ENCODE data around the gene PPP1R11. TPM values are rescaled to one million over a fixed set of nuclear protein-coding genes. Genes with fewer than 3 reads are reported as not detected.
A peak's percentile ranks its signal among the peaks of the same experiment; 100 is the strongest.

PPP1R11 gene
- total and polyA plus RNA-seq, 9 of the 15 experiments (the other 6 are each of a cell fraction or from before 2014, with no cell fraction given): 17.8 to 94.8 (median 44.6) TPM

DNA sequence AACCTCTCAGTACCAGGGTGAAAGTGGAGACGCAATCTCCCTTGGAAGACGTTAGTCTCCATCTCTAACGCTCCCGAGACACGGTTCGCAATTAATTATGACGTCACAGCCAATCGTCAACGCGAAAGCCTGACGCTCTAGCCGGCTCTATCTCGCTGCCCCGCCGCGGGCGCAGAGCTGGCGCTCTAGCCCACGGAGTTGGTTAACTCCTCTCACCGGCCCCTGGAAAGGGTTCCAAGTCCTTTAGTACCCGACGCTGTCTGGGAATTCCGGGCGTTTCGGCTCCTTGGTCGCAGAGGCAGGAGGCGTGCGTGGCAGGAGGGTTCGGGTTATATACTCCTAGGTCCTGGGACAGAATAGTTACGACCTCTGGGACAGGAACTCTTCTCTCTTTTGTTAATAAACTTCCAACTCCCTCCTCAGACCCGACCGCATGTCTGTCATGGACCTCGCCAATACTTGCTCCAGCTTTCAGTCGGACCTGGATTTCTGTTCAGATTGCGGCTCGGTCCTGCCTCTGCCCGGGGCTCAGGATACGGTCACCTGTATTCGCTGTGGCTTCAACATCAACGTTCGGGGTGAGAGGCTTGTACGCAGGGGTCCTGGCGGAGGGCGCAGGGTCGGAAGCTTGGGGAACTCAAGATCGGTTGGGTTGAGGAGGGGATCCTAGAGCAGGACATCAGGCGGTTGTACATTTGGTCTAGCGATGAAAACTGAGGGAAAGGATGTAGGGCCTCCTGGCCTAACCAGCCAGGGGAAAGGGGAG, 5.7 kb upstream of the PPP1R11 start, which contains the start of gene POLR1H (continued):
- TF ChIP-seq POU5F1 (IDR thresholded peaks at IDR 0.05; ENCODE audit: borderline replicate concordance, low read depth, low read length, partially characterized antibody) (no peak), RAD21 (CRISPR knock-in tag; conservative IDR thresholded peaks at IDR 0.05 in 1 of 2, IDR thresholded peaks at IDR 0.05 in 1 of 2) (0 out of 4 replicates have a peak, but pooled peaks of 1 of the 2 experiments have one; percentile 7), ARID1B (IDR thresholded peaks at IDR 0.05) (peak; percentile 27; the same call in 1 of the 2 replicates), HNRNPUL1 (IDR thresholded peaks at IDR 0.05; ENCODE audit: low read length) (no peak), MCM7 (IDR thresholded peaks at IDR 0.05) (no peak), GATAD2A (IDR thresholded peaks at IDR 0.05) (no peak), HNRNPH1 (optimal IDR thresholded peaks at IDR 0.05; ENCODE audit: low read depth, low read length) (no peak), HDAC1 (IDR thresholded peaks at IDR 0.05) (peak in 1 of 2 experiments; percentile 55; a peak in 2 of 4 replicates), YY1 (IDR thresholded peaks at IDR 0.05; ENCODE audit: borderline replicate concordance in 1 of 3, control insufficient read depth in 1 of 3, extremely low read depth in 1 of 3, insufficient read depth in 3 of 3, insufficient read length in 1 of 3, insufficient replicate concordance in 2 of 3, low read depth in 1 of 3, low read length in 2 of 3) (peak in 2 of 3 experiments; percentile 84 to 89), NR2C1 (IDR thresholded peaks at IDR 0.05) (peak; percentile 78), NR2C1 (tag; IDR thresholded peaks at IDR 0.05) (peak; percentile 66), PHF8 (IDR thresholded peaks at IDR 0.05; ENCODE audit: borderline replicate concordance, low read length) (peak; percentile 92), ZNF75A (CRISPR knock-in tag; IDR thresholded peaks at IDR 0.05) (no peak)
- TF ChIP-seq, protein P1, sequence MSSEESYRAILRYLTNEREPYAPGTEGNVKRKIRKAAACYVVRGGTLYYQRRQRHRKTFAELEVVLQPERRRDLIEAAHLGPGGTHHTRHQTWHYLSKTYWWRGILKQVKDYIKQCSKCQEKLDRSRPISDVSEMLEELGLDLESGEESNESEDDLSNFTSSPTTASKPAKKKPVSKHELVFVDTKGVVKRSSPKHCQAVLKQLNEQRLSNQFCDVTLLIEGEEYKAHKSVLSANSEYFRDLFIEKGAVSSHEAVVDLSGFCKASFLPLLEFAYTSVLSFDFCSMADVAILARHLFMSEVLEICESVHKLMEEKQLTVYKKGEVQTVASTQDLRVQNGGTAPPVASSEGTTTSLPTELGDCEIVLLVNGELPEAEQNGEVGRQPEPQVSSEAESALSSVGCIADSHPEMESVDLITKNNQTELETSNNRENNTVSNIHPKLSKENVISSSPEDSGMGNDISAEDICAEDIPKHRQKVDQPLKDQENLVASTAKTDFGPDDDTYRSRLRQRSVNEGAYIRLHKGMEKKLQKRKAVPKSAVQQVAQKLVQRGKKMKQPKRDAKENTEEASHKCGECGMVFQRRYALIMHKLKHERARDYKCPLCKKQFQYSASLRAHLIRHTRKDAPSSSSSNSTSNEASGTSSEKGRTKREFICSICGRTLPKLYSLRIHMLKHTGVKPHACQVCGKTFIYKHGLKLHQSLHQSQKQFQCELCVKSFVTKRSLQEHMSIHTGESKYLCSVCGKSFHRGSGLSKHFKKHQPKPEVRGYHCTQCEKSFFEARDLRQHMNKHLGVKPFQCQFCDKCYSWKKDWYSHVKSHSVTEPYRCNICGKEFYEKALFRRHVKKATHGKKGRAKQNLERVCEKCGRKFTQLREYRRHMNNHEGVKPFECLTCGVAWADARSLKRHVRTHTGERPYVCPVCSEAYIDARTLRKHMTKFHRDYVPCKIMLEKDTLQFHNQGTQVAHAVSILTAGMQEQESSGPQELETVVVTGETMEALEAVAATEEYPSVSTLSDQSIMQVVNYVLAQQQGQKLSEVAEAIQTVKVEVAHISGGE (CRISPR knock-in tag; IDR thresholded peaks at IDR 0.05): peak in 1 of 3 experiments; percentile 87; a peak in 2 of 6 replicates
- TF ChIP-seq, protein P2, sequence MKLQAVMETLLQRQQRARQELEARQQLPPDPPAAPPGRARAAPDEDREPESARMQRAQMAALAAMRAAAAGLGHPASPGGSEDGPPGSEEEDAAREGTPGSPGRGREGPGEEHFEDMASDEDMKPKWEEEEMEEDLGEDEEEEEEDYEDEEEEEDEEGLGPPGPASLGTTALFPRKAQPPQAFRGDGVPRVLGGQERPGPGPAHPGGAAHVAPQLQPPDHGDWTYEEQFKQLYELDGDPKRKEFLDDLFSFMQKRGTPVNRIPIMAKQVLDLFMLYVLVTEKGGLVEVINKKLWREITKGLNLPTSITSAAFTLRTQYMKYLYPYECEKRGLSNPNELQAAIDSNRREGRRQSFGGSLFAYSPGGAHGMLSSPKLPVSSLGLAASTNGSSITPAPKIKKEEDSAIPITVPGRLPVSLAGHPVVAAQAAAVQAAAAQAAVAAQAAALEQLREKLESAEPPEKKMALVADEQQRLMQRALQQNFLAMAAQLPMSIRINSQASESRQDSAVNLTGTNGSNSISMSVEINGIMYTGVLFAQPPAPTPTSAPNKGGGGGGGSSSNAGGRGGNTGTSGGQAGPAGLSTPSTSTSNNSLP (IDR thresholded peaks at IDR 0.05; ENCODE audit: borderline replicate concordance, low read depth, low read length): peak; percentile 93; the same call in 1 of the 2 replicates
- TF ChIP-seq, protein P3, sequence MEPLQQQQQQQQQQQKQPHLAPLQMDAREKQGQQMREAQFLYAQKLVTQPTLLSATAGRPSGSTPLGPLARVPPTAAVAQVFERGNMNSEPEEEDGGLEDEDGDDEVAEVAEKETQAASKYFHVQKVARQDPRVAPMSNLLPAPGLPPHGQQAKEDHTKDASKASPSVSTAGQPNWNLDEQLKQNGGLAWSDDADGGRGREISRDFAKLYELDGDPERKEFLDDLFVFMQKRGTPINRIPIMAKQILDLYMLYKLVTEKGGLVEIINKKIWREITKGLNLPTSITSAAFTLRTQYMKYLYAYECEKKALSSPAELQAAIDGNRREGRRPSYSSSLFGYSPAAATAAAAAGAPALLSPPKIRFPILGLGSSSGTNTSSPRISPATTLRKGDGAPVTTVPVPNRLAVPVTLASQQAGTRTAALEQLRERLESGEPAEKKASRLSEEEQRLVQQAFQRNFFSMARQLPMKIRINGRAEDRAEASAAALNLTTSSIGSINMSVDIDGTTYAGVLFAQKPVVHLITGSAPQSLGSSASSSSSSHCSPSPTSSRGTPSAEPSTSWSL (CRISPR knock-in tag; IDR thresholded peaks at IDR 0.05; ENCODE audit: borderline replicate concordance): no peak
- TF ChIP-seq, protein P4, sequence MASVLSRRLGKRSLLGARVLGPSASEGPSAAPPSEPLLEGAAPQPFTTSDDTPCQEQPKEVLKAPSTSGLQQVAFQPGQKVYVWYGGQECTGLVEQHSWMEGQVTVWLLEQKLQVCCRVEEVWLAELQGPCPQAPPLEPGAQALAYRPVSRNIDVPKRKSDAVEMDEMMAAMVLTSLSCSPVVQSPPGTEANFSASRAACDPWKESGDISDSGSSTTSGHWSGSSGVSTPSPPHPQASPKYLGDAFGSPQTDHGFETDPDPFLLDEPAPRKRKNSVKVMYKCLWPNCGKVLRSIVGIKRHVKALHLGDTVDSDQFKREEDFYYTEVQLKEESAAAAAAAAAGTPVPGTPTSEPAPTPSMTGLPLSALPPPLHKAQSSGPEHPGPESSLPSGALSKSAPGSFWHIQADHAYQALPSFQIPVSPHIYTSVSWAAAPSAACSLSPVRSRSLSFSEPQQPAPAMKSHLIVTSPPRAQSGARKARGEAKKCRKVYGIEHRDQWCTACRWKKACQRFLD (CRISPR knock-in tag; IDR thresholded peaks at IDR 0.05): no peak
